GM18858 (cell line): ENCODE data around the gene KRT6A.

Source experiments
- ATAC-seq: cut with Tn5 transposase; IDR thresholded peaks from one replicate; pipeline ENCODE4 v1.9.1; 2021; ENCODE audit not compliant: unreplicated experiment

Gene KRT6A

GRCh38 chr12:52438305-52439301, 54.5 kb downstream of the KRT6A start:
- ATAC-seq, result no peak

- ATAC-seq, result no peak
Observed at GRCh38 chr12:52437508-52437907, 55.5 kb downstream of the KRT6A start.
